T-helper 9 cell (primary cell): Measurements from ENCODE around the gene LRCH3.

Experiments used
- DNase-seq: peaks from one replicate; pipeline ENCODE4 v3.0.0-alpha.2; 2020

The LRCH3 gene

DNA sequence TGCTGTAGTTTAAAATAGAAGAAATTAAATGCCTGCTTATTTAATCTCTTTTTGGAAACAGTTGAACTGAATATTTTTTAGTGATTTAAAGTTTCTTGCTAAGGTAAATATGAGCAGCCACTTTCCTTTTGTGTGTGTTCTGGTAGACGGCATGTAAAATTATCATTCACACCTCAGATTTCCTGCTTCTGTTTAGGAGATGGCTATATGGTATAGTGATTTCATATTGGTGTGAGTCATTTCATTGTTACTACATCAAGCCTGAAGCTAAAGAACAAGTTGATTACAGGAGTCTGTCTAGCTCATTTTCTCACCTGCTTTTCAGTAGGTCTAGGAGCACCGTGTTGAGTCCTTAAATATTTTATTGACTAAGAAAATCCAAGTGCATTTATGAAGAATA lies 2.2 kb downstream of the LRCH3 start:
- no peak for DNase-seq

- no peak for DNase-seq
Observed at GRCh38 chr3:197794115-197794514, 3.1 kb downstream of the LRCH3 start.

- no peak for DNase-seq
Observed at GRCh38 chr3:197795200-197795599, 4.1 kb downstream of the LRCH3 start.

- no peak for DNase-seq
Observed at GRCh38 chr3:197796087-197796486, 5.0 kb downstream of the LRCH3 start.

DNA sequence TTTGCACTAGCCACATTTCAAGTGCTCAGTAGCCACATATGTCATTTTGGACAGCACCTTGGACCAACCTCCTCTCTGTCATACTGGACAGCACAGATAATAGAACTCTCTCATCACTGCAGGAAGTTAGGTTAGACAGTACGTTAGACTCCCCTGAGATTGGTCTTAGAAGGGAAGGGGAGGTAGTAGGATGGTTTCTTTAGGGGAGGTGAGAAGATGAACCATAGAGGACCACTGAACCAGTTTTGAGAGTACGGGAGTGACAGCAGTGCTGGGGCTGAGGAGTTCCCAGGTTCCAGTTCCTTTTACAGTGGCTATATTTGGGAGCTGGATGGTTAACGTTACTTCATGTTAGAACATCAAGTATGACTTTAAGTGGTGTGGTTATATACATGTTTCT lies 7.8 kb downstream of the LRCH3 start:
- DNase-seq = no peak

GRCh38 chr3:197800379-197800778 lies 9.3 kb downstream of the LRCH3 start:
- DNase-seq = no peak

DNA sequence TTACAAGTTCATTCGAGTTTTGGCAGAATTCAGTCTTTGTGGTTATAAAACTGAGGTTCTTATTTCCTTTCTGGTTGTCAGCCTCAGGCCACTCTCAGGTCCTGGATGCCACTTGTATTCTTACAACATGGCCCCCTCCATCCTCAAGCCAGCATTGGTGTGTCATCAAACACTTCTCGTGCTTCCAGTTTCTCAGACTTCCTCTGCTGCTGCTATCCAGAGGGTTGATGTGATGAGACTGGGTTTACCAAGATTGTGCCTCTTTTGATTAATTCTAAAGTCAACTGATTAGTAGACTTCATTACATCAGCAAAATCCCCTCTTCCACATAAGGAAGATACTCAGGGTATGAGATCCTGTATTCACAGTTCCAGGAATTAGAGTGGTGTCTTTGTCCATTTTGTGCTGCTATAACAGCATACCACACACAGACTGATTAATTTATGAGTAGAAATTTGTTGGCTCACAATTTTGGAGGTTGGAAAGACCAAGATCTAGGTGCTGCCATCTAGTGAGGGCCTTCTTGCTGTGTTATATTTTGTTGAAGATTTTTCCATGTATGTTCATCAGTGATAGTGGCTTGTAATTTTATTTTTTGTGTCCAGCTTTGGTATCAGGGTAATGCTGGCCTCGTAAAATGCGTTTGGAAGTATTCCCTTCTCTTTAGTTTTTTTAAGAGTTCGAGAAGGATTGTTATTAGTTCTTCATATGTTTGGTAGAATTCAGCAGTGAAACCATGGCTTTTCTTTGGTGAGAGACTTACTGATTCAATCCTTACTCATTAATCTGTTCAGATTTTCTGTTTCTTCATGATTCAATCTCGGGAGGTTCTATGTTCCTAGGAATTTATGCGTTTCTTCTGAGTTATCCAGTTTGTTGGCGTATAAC lies 11.1 kb downstream of the LRCH3 start:
- DNase-seq = no peak

DNA sequence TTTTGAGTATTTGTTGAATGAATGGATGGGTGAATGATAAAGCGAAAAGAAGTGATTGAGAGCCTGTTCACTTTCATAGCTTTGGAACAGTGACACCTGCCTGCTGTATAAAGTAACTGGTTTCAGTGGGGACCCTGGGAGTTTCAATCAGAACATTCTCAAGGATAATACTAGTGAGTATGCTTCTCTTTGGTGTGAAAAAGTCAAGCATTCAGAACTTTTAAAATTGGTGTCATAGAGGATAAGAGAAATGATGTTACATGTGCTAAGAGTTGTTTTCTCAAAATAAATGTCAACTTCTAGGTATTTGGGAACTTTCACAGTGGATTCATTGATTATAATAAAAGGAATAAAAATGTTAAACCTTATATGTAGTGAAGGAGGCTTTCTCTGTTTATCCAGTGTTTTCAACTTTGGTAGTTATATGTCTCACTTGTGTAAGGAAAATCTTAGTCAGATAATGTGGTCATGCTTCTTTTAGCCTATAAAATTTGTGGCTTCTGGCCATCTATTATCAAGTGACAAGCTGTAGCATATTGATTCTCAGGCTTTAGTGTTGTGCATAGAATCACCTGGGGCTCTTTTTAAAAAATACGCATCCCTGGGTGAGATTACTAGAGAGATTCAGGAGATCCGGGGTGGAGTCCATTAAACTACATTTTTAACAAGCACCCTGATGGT lies 11.9 kb downstream of the LRCH3 start:
- no peak for DNase-seq

GRCh38 chr3:197804511-197804910 lies 13.5 kb downstream of the LRCH3 start:
- no peak for DNase-seq

DNA sequence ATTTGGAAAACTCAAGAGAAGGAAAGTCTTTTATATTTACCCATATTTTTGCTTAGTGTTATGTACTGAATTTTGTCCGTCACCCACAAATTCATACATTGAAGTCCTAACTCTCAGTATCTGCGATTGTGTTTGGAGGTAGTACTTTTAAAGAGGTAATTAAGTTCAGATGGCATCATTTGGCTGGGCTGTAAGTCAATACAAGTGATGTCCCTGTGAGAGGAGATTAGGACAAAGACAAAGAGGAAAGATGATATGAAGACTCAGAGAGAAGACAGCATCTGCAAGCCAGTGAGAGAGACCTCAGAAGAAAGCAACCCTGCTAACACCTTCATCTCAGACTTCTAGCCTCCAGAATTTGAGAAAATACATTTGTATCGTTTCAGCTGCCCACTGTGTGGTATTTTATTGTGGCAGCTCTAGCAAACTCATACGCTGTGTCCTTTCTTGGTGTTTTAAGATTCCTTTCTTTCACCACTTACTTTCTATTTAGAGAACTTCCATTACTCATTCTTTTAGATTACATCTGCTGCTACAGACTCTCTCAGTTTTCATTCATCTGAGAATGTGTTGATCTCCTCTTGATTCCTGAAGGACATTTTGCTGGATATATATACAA lies 17.0 kb downstream of the LRCH3 start:
- DNase-seq = no peak

DNA sequence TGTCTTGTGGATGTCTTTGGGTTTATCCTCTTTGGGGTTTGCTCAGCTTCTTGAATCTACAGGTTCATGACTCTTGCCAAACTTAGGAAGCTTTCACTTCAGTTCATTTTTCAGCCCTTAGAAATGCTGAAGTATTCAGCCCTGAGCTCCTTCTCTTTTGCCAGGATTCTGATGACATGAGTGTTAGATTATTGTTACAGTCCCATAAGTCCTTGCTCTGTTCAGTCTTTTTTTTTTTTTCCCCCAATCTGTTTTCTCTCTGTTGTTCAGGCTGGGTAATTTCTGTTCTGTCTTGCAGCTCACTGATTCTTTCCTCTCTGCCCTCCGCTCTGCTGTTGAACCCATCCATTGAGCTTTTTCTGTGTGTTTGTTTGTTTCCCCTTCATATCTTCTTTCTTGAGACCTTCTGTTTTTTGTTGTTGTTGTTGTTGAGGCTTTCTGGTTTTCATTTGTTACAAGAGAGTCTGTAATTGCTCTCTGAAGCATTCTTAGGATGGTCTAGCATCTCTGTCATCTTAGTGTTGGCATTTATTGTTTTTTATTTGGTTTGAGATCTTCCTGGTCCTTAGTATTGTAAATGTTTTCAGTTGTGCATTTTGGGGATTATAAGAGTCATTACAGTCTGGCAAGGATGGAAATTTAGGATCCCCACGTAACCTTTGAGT lies 18.4 kb downstream of the LRCH3 start:
- no peak for DNase-seq

GRCh38 chr3:197810901-197811300 lies 19.8 kb downstream of the LRCH3 start:
- no peak for DNase-seq

GRCh38 chr3:197811343-197811742 lies 20.3 kb downstream of the LRCH3 start:
- DNase-seq = no peak

DNA sequence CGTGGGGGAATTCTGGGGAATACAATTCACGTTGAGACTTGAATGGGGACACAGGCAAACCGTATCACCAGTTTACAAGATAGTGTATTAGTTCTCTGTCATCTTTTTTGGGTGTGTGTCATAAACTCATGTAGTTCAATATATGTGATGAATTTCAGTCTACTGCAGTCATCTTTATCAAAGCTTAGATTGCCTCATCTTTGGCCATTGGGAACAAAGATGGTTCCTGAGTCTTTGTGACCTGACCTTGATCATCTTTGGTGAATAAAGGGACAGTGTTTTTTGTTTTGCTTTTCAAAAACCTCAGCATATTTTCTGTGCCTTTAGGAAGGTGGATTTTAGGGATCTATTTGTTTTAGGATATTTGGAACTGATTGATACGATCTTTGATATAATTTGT lies 23.3 kb downstream of the LRCH3 start:
- no peak for DNase-seq

DNA sequence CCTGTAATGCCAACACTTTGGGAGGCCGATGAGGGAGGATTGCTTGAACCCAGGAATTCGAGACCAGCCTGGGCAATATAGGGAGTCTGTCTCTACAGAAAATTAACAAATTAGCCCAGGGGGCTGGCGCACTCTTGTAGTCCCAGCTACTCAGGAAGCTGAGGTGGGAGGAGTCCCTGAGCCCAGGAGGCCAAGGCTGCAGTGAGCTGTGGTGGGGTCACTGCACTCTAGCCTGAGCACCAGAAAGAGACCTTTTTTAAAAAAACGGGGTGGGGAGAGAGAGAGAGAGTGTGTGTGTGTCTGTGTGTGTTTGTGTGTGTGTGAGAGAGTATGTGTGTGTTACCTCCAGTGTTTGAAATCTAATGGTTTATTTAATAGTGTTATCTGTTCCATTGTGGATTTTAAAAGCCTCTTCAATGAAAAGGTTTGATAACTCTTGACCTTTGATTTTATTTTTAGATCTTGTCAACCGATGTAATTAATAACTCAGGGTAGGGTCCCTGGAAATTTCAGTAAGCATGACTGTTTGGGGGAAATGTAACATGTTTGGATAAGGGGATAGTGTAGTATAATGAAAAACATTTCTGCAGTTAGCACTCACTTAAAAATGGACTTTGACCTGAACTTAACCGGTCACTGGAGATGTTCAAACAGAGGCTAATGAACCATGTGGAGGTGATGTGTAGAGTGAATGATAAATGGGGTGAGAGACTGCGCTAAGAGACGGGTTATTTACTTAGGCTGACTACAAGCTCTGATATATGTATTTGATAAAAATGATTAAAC lies 29.7 kb downstream of the LRCH3 start:
- DNase-seq = no peak

DNA sequence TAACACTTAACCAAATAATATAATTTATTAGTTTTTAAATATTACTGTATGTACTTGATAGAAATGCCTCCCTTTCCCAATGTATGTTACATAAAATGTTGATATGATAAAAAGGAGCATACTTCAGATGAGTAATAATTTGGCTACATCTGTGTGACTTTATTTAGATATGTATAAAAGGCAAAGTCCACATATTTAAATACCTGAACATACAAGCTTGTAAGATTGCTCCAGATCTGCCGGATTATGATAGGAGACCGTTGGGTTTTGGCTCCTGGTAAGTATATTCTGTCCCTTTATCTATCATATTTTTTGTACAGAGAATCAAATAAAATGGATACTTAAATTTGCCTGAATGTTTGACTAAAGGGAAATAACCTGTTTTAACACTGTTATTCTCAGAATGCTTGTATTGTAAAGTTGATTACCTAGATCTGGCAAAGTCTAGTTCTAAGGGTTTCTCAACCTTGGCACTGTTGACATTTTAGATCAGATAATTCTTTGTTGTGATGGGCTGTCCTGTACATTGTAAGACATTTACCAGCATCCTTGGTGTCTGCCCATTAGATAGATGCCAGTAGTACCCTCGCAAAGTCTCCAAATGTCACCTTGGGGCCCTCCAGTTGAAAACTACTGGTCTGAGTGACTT lies 38.5 kb downstream of the LRCH3 start:
- no peak for DNase-seq

DNA sequence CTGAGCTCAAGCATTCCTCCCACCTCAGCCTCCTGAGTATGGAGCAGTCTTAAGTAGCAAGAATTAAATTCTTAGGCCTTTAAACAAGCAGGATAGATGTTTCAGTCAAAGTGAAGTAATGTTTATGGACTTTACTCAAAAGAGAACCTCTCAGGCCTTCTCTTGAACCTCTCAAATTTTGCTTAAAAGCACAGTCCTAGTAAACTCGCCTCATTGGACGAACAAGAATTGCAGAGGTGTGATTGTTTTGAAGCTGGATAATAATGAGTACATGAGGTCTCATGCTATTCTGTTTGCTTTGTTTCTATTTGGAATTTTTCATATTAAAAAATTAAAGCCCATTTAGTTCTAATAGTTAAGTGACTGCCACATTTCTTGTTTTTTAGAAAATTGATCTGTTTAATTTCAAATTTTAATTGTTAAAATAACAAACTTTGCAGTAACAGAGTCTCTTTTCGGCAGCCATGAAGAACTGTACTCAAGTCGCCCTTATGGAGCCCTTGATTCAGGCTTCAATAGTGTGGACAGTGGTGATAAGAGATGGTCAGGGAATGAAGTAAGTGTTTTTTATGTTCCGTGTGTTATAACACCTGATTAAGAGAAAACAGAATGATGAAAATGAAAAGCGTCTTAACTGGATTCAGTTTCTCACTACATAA lies 39.4 kb downstream of the LRCH3 start:
- DNase-seq = no peak

DNA sequence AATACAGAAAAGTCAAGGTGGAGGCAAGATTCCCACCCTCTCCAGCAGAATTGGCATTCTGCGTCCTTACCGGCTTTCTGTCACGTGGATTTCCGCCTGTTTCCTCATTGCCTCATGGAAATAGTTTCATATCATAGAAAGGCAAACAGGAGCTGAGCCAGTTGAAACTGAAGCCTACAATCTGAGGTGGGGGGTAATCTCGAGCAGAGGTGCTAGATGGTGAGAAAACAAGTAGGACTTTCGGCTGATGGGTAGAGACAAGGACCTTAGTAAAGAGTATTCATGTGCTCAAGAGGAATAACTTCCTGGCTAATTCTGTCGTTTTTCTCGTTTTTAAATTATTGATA lies 39.9 kb downstream of the LRCH3 start:
- DNase-seq = no peak

GRCh38 chr3:197833930-197834715 lies 43.1 kb downstream of the LRCH3 start:
- DNase-seq = no peak

DNA sequence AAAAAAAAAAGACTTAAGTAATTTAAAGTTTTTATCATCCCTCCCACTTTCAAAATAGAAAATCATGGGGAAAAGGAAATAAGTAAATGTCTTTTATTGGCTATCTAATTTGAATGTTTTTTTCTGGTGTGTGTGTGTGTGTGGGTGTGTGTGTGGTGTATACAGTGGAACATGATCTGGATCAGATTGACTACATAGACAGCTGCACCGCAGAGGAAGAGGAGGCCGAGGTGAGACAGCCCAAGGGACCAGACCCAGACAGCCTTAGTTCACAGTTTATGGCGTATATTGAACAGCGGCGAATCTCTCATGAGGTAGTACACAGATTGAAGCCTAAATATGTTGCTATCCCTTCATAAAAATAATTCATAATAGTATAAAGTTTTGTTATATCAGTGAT lies 44.5 kb downstream of the LRCH3 start:
- no peak for DNase-seq

- DNase-seq = no peak
Observed at GRCh38 chr3:197836244-197836643, 45.2 kb downstream of the LRCH3 start.
